ENCODE data around the gene CCDC192.
"Not testable (repeated sequence)": the region's sequence is repeated elsewhere in the genome, so short reads cannot be mapped to it uniquely, and the experiment has no call there.

Gene CCDC192

GRCh38 chr5:127697894-127698600, 5.1 kb upstream of the CCDC192 start:
- DNase-seq (ENCODE audit: insufficient read length, low spot score) (no peak), FAIRE-seq (peak; percentile 76)

DNA sequence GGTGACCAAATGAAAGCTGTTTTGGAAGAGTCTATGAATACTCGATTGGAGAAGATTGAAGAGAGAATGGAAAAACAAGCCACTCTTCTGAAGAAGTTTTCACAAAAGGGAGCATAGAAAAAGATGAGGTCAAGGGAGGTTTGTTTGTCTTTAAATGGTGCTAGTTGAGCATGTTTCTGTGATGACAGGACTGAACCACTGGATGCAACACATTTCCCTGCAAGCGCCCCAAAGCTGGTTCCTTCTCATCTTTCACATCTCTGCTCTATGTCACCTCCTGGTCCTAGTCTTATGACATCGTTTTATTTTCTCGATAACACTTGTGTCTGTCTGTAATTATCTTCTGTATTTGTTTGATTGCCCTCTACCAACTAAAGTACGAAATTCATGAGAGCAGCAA, 3.8 kb upstream of the CCDC192 start:
- DNase-seq (ENCODE audit: insufficient read length, low spot score) (no peak), FAIRE-seq (peak; percentile 58)

GRCh38 chr5:127700237-127700766, 2.9 kb upstream of the CCDC192 start:
- no peak for FAIRE-seq
- no peak for DNase-seq (ENCODE audit: insufficient read length, low spot score)

DNA sequence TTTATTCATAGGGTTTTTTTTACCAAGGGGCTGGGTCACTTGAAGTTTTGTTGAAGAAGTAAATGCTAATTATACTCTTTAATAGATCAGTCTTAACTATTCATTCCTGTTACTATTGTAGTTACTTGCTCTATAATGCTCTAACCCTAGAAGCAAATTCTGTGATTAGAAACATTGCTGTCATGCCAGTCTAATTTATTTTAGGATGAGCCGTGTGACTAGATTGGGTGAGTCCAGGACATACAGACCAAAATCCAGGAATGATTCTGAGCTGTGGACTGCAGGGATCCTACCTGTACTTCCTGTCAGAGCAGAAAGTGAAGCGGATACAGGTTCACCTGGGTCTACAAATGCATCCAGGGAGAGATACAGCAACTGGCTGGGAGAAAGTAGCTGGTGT, 757 bp upstream of the CCDC192 start:
- FAIRE-seq (no peak), DNase-seq (ENCODE audit: insufficient read length, low spot score) (no peak)

GRCh38 chr5:127705120-127705892, 2.1 kb downstream of the CCDC192 start:
- DNase-seq (ENCODE audit: insufficient read length, low spot score) (no peak), FAIRE-seq (no peak)

GRCh38 chr5:127706691-127707090, 3.5 kb downstream of the CCDC192 start:
- no peak for FAIRE-seq
- DNase-seq (ENCODE audit: insufficient read length, low spot score): no peak

- DNase-seq (ENCODE audit: insufficient read length, low spot score) (no peak), FAIRE-seq (no peak)
Observed at GRCh38 chr5:127707209-127707608, 4.0 kb downstream of the CCDC192 start.

GRCh38 chr5:127713083-127713482, 9.9 kb downstream of the CCDC192 start:
- not testable (repeated sequence) for FAIRE-seq; DNase-seq (ENCODE audit: insufficient read length, low spot score)

DNA sequence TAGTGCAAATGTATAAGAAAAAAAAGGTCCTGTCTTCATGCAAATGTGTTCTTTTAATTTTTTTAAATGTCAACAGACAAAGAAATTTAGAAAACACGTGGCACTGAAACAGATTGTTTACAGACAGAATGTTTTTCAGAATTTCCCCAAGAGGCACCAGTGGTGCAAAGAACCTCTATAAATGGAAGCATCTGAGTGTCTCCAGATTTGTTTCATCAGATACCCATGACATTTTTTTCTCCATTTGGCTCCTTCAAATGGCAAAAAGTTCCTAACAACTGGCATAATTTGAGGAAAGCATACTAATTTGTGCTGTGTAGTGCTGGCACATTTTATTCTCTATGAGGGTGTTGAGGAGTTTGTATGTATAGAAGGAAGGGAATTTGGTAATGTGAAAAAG, 15.0 kb downstream of the CCDC192 start:
- DNase-seq (ENCODE audit: insufficient read length, low spot score) (no peak), FAIRE-seq (no peak)

DNA sequence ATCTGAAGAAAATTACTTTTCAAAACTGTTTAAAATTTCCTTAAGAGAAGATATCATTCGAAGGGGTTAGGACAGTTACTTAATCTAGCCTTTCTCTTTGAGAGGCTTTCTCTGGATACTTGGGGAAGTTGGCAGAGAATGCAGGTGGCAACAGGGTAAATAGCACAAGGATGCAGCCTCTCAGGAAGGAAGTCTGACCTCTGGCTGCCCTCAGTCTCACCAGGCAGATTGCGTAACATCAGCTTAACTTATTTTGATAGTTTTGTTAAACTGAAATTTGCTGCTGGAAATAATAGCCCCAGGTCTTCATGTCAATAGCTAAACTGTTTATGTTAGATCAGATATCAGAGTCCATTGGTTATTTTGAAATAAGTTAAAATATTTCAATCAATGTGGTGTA, 20.4 kb downstream of the CCDC192 start:
- FAIRE-seq (no peak), DNase-seq (ENCODE audit: insufficient read length, low spot score) (no peak)

- FAIRE-seq: no peak
- DNase-seq (ENCODE audit: insufficient read length, low spot score): no peak
Observed at GRCh38 chr5:127725673-127726072, 22.5 kb downstream of the CCDC192 start.

DNA sequence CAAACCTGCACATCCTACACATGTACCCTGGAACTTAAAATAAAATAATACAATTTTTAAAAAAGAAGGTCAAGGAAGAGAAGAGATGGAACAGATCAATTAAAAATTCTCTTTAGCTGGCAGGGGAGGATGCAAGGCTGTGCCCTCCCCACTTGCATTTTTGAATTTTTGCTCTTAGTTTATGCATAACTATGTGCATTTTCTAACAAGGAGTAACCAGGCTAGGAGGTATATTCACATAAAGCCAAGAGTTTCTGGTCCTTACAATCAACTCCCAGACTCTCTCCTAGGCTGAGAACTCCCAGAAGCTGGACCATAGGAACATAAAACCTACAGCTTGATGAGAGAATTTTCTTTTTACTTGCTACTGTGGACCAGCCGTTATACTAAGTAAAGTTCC, 29.8 kb downstream of the CCDC192 start:
- DNase-seq (ENCODE audit: insufficient read length, low spot score) (no peak), FAIRE-seq (no peak)

DNA sequence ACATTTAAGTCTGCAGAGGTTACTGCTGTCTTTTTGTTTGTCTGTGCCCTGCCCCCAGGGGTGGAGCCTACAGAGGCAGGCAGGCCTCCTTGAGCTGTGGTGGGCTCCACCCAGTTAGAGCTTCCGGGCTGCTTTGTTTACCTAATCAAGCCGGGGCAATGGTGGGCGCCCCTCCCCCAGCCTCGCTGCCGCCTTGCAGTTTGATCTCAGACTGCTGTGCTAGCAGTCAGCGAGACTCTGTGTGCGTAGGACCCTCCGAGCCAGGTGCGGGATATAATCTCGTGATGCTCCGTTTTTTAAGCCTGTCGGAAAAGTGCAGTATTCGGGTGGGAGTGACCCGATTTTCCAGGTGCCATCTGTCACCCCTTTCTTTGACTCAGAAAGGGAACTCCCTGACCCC, 36.2 kb downstream of the CCDC192 start:
- DNase-seq (ENCODE audit: insufficient read length, low spot score); FAIRE-seq: not testable (repeated sequence)

DNA sequence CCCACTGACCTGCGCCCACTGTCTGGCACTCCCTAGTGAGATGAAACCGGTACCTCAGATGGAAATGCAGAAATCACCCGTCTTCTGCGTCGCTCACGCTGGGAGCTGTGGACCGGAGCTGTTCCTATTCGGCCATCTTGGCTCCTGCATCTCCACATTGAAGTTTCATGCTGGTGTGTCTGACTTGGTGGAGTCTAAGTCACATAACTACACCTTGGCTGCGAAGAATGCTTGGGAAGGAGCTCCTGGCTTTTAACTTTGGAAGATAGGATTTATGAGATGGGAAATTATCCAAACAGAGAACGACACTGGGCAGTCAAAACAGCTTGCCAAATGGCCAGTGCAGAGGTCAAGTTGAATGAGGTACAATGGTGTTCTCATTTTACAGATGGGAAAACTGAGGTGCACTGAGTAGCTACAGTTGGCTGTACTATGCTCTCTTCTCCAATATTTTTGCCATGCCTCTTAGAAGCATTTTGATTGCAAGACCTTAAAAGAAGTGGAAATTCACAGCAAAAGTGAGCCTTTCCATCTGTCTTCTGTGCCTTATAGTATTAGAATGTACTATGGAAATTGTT, 36.7 kb downstream of the CCDC192 start:
- FAIRE-seq (no peak), DNase-seq (ENCODE audit: insufficient read length, low spot score) (no peak)

DNA sequence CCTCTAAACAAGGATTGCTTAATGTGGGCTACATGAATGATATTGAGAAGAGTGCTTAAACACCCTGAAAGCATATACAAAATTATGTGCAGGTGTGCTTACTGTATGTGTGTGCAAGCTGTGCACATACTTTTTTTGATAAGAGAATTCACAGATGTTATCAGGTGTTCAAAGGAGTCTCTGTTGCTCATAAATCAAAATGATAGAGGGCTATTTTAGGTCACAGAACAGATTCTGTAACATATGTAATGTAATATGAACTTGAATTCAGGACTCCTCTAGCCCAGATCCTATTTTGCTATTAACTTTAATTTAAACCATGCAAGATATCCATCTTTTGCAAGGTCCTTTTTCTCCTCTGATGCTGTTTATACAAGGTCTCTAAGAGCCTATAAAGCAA, 38.2 kb downstream of the CCDC192 start:
- FAIRE-seq (no peak), DNase-seq (ENCODE audit: insufficient read length, low spot score) (no peak)

GRCh38 chr5:127744241-127744640, 41.0 kb downstream of the CCDC192 start:
- DNase-seq (ENCODE audit: insufficient read length, low spot score) (no peak), FAIRE-seq (no peak)

DNA sequence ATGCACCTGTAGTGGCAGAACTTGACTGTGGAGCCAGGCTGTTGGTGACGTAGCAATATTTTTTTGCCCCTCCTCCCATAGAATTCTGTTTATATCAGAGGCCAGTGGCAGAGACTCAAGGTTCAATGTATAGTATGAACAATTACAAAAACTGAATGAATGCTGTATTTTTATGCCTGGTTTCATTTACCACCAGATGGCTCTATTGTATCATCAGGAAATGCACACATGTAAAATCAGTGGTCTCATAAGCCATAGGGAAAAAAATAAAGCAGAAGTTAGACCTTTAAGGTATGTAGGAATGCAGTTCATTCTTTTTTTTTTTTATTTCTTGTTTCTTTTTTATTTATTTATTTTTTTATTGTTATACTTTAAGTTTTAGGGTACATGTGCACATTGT, 43.6 kb downstream of the CCDC192 start:
- FAIRE-seq (peak; percentile 8), DNase-seq (ENCODE audit: insufficient read length, low spot score) (no peak)

GRCh38 chr5:127752503-127753265, 49.5 kb downstream of the CCDC192 start:
- not testable (repeated sequence) for FAIRE-seq; DNase-seq (ENCODE audit: insufficient read length, low spot score)

DNA sequence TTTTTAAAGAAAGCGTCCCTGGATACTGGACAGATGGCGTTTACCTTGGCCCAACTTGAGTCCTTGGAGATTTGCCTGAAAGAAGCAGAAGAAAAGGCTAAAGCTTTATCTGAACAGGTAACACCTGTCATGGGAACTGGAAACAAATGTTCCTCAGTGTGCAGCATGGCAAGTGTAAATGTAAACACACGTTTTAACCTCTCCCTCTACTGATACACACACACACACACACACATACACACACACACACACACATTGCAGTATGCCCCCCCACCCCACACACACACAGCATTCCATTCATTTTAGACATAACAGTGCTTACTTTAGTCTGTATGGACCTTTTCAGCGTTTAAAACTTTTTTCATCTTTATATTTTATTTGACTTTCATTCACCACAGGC, 51.1 kb downstream of the CCDC192 start:
- DNase-seq (ENCODE audit: insufficient read length, low spot score): no peak
- FAIRE-seq: no peak

GRCh38 chr5:127754706-127755105, 51.5 kb downstream of the CCDC192 start:
- DNase-seq (ENCODE audit: insufficient read length, low spot score) (no peak), FAIRE-seq (no peak)

GRCh38 chr5:127757576-127757975, 54.4 kb downstream of the CCDC192 start:
- FAIRE-seq (peak; percentile 86), DNase-seq (ENCODE audit: insufficient read length, low spot score) (peak; percentile 36)
